Measurements from ENCODE around the gene SLC10A2. TPM values are rescaled to one million over a fixed set of nuclear protein-coding genes. Genes with fewer than 3 reads are reported as not detected.

The SLC10A2 gene
- total RNA-seq, 1 donor from 2014 or later: not detected

- no peak for TF ChIP-seq CTCF (IDR thresholded peaks at IDR 0.05; ENCODE audit: insufficient read depth, low read length, poor library complexity, severe bottlenecking)
- DNase-seq (ENCODE audit: low read depth): no peak
- H3K36me3 ChIP-seq (ENCODE audit: control insufficient read depth, insufficient read depth, low read length): no peaks in the 10 kb centered on the region
- H3K27me3 ChIP-seq (ENCODE audit: control insufficient read depth, insufficient read depth, low read length): no peaks in the 10 kb centered on the region
- no peak overlapping the region for H3K4me3 ChIP-seq (ENCODE audit: low read depth, low read length)
Observed at GRCh38 chr13:103087275-103087674, 21.1 kb upstream of the SLC10A2 start.

GRCh38 chr13:103081435-103081834, 15.2 kb upstream of the SLC10A2 start:
- DNase-seq (ENCODE audit: low read depth): no peak
- no peak for TF ChIP-seq CTCF (IDR thresholded peaks at IDR 0.05; ENCODE audit: insufficient read depth, low read length, poor library complexity, severe bottlenecking)
- no peaks in the 10 kb centered on the region for H3K36me3 ChIP-seq (ENCODE audit: control insufficient read depth, insufficient read depth, low read length)
- H3K4me3 ChIP-seq (ENCODE audit: low read depth, low read length): no peak overlapping the region
- no peaks in the 10 kb centered on the region for H3K27me3 ChIP-seq (ENCODE audit: control insufficient read depth, insufficient read depth, low read length)

- DNase-seq (ENCODE audit: low read depth): no peak
- no peak for TF ChIP-seq CTCF (IDR thresholded peaks at IDR 0.05; ENCODE audit: insufficient read depth, low read length, poor library complexity, severe bottlenecking)
- Histone ChIP-seq H3K36me3 (ENCODE audit: control insufficient read depth, insufficient read depth, low read length) (no peaks in the 10 kb centered on the region), H3K4me3 (ENCODE audit: low read depth, low read length) (no peak overlapping the region), H3K27me3 (ENCODE audit: control insufficient read depth, insufficient read depth, low read length) (no peaks in the 10 kb centered on the region)
Observed at GRCh38 chr13:103078158-103078557, 11.9 kb upstream of the SLC10A2 start.

GRCh38 chr13:103068836-103069235, 2.6 kb upstream of the SLC10A2 start:
- no peak for TF ChIP-seq CTCF (IDR thresholded peaks at IDR 0.05; ENCODE audit: insufficient read depth, low read length, poor library complexity, severe bottlenecking)

GRCh38 chr13:103067751-103068555, 1.7 kb upstream of the SLC10A2 start:
- TF ChIP-seq CTCF (IDR thresholded peaks at IDR 0.05; ENCODE audit: insufficient read depth, low read length, poor library complexity, severe bottlenecking): no peak
- H3K4me3 ChIP-seq (ENCODE audit: low read depth, low read length): no peak overlapping the region
- no peaks in the 10 kb centered on the region for H3K27me3 ChIP-seq (ENCODE audit: control insufficient read depth, insufficient read depth, low read length)
- no peak for DNase-seq (ENCODE audit: low read depth)
- H3K36me3 ChIP-seq (ENCODE audit: control insufficient read depth, insufficient read depth, low read length): no peaks in the 10 kb centered on the region

More at GRCh38 chr13:103068836-103069235, 2.6 kb upstream of the SLC10A2 start:
- H3K36me3 ChIP-seq (ENCODE audit: control insufficient read depth, insufficient read depth, low read length): no peaks in the 10 kb centered on the region
- H3K27me3 ChIP-seq (ENCODE audit: control insufficient read depth, insufficient read depth, low read length): no peaks in the 10 kb centered on the region
- H3K4me3 ChIP-seq (ENCODE audit: low read depth, low read length): no peak overlapping the region
- DNase-seq (ENCODE audit: low read depth): no peak
